Activated CD4-positive, alpha-beta T cell treated with anti-CD3 and anti-CD28 coated beads for 4 hours (primary cell): Measurements from ENCODE around the gene SCEL.
"Not testable (repeated sequence)": the region's sequence is repeated elsewhere in the genome, so short reads cannot be mapped to it uniquely, and the experiment has no call there.

Experiments used
- DNase-seq, 2 donors: peaks; one replicate each; pipeline ENCODE4 v3.0.0-alpha.2; 2020

Gene SCEL, protein sequence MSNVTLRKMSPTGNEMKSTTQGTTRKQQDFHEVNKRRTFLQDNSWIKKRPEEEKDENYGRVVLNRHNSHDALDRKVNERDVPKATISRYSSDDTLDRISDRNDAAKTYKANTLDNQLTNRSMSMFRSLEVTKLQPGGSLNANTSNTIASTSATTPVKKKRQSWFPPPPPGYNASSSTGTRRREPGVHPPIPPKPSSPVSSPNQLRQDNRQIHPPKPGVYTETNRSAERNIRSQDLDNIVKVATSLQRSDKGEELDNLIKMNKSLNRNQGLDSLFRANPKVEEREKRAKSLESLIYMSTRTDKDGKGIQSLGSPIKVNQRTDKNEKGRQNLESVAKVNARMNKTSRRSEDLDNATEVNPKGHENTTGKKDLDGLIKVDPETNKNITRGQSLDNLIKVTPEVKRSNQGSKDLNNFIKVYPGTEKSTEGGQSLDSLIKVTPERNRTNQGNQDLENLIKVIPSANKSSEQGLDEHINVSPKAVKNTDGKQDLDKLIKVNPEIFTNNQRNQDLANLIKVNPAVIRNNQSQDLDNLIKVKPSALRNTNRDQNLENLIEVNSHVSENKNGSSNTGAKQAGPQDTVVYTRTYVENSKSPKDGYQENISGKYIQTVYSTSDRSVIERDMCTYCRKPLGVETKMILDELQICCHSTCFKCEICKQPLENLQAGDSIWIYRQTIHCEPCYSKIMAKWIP

DNA sequence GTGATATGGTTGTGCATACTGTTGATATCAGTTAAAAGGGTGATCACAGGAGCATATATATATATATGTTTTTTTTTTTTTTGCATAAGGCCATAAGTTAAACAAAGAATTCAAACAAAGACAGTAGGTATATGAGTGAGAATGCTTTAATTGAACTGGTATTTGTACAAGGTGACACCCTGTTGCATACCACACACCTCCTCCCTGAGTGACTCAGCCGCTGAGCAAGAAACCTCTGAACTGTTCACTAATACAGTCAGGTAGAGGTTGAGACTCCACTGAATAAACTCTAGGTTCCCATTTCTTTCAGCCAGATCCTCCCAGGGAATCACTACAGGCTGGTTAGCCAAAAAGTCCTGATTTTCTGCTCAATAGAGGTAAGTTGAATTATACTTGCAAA, at the start of gene SCEL:
Gene SCEL (plus strand): TSS at position 259 of the 400 bp plus-strand sequence. CDS start 20,170 bp downstream, outside the sequence.
- DNase-seq: no peak

DNA sequence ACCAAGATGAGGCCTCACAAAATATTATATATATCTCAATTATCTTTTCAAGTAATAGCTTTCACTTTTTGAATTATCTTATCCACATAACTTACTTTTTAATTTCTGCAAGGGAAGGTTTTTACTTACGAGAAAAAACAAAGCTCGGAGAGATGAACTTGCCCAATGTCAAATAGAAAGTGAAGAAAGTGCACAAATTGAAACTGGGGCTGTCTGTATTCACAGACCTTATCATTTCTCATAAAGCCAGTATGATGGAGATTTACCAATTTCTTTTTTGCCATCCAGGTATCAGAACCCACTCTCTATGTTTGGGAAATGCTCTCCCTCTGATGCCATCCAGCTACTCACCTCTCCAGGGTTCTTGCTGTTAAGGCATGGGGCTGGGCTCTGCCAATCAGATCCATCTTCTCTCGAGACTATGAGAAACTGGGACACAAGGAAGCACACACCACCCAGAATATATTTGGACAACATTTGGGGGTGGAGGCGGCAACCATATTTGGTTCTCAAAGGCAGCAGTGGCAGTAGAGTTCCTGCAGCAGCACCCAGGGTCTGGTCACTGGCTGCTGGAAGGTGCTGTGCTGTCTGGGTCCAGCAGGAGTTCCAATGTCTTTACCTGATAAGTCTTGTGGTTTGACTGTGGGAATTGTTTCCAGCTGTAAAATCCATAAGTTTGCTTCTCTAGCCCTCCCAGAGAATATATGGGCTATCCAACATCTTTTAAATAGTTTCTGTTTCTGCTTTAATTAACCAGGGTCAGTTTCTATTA, 45.8 kb upstream of the SCEL start:
- no peak for DNase-seq

DNA sequence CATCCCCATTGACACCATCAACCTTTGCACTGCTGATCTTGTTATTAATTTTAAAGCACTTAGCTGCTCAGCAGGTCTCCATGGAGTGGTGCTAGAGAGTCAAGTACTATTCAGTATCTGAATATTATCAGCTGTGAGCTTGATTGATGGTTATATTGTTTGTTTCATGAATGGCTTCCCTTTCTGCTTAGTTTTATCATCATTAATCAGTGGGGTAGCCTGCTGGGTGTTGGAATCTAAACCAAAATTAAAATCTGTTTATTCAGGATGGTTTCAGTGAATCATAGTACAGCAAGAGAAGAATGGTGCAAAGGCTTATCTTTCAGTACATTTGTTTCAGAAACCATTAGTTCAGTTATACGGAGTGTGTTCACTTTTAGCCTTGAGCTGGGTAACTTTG, 42.5 kb upstream of the SCEL start:
- no peak for DNase-seq

GRCh38 chr13:77494226-77494625, 41.3 kb upstream of the SCEL start:
- DNase-seq: no peak

- no peak for DNase-seq
Observed at GRCh38 chr13:77497350-77497749, 38.2 kb upstream of the SCEL start.

- DNase-seq: no peak
Observed at GRCh38 chr13:77497835-77498234, 37.7 kb upstream of the SCEL start.

- no peak for DNase-seq
Observed at GRCh38 chr13:77502104-77502720, 33.3 kb upstream of the SCEL start.

DNA sequence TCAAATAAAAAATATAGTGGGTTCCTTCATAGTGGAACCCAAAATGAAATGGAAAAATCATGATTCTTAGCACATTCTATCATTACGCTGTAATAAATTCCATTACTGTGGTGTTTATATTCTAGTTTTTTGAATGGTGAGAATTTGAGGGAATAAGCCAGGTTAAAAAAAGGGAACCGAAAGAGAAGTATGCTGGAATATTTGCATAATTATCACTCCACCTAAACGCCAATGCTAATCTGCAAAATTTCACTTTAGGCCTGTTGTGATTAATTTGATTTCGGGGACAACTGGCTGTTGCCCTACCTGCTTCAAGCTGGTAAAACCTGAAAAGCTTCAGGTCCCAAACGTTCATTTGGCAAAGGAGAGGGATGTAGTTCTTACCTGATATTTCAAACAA, 32.1 kb upstream of the SCEL start:
- DNase-seq: no peak

- DNase-seq: no peak
Observed at GRCh38 chr13:77506874-77507273, 28.6 kb upstream of the SCEL start.

DNA sequence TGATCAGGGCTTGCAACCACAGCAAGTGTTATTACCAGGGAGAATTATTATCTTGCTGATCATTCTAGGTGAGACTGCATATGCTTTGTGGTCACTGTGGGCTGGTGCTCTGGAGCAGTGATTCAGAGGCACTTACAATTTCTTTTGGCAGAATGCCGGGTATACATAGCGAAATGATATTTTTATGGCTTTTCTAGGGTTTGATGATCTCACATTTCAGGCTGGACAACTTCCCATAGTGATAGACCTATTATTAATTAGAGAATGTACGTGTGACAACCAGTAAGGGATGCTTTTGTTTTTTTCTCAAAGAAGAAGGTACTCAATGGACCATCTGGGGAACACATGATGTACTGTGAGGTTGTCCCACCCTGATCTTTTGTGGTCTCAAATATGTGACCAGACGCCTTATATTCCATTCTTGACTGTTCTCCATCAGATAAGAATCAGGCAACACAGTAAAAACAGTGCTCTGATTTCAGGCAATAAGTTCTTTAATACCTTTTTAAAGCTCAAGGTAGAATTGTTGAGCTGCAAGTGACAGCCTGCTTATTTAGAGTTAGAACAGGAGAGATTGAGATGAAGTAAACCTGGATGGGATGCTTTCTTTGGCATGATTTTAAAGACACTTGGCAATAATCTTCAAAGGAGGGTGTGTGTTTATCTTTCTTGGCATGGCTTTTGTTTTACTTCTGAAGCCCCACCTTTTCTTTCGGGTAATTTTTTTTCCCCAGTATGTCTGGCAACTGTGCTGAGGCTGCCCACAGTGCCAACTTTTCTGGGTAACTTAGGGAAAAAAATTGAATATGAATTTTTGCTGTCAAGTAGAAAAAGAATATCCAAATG, 27.4 kb upstream of the SCEL start:
- no peak for DNase-seq

GRCh38 chr13:77508959-77509620, 26.4 kb upstream of the SCEL start:
- DNase-seq: no peak

- no peak for DNase-seq
Observed at GRCh38 chr13:77510156-77510555, 25.4 kb upstream of the SCEL start.

GRCh38 chr13:77511552-77511951, 24.0 kb upstream of the SCEL start:
- no peak for DNase-seq

DNA sequence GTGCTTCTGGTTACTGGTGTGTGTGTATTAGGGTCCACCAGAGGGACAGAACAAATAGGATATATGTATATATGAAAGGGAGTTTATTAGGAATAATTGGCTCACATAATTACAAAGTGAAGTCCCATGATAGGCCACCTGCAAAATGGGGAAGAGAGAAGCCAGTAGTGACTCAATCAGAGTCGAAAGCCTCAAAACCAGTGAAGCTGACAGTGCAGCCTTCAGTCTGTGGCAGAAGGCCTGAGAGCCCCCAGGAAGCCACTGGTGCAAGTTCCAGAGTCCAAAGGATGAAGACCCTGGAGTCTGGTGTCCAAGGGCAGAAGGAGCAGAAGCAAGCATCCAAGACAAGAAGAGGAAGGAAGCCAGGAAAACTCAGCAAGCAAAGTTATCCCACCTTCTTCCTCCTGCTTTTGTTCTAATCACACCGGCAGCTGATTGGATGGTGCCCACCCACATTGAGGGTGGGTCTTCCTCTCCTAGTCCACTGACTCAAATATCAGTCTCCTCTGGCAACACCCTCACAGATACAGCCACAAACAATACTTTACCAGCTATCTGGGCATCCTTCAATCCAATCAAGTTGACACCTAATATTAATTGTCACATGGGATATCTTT, 21.7 kb upstream of the SCEL start:
- no peak for DNase-seq

DNA sequence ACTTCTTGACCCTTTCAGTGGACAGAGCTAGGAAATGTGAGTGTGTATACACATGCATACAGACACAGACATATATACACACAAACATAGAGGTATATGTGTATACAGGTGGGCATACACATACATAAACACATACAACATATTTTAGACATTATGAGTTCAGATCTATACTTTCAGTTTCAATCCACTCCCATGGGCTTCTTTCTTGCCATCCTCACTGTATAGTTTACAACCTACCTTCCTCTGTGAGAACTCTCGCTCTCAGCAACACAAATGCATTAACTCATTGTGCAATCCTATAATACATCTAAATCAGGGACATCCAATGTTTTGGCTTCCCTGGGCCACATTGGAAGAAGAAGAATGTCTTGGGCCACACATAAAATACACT, 21.2 kb upstream of the SCEL start:
- no peak for DNase-seq

- DNase-seq: no peak
Observed at GRCh38 chr13:77515785-77516184, 19.7 kb upstream of the SCEL start.

DNA sequence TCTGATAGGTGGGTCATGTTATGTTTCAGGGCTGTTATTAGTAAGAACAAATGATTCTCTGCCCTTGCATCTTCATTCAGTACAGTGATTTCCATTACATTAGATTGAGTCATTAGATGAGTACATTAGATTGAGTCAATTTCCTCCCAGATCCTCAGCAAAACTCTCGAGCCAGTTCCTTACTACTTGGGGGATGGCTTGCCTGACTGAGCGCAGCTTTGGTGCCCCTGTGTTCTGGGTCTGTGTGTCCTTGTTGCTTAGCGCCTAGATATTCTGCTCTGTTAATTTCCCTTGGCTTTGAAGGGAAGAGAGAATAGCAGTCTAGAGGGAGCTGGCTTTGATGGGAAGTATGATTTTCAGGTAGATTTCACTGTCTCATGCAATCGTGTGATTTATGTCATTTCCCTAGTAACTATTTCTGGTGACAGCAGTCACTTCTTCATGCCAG, 19.1 kb upstream of the SCEL start:
- DNase-seq: no peak

- DNase-seq: no peak
Observed at GRCh38 chr13:77518266-77518665, 17.2 kb upstream of the SCEL start.

- DNase-seq: not testable (repeated sequence)
Observed at GRCh38 chr13:77519396-77519795, 16.1 kb upstream of the SCEL start.

- no peak for DNase-seq
Observed at GRCh38 chr13:77519808-77520207, 15.7 kb upstream of the SCEL start.

DNA sequence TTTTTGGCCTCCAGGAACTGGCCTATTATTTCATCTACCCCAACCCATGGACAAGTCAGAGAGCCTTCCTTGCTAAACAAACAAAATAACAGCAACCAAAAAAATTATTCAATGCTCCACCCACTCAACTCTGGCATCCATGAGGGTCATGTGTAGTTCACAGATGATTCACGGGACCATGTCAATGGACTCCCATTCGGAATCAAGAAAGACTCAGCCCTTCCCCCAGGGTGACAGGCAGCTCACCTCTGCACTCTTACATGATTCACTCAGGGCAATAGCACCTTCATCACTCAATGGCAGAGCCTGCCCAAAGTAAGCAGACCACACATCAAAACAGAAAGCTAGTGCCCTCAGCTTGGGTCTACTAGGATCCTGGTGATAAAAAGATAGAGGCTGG, 14.3 kb upstream of the SCEL start:
- no peak for DNase-seq
